ENCODE measurements around the gene TBCEL. TPM values are rescaled to one million over a fixed set of nuclear protein-coding genes. Genes with fewer than 3 reads are reported as not detected.

Gene TBCEL
- total RNA-seq, 2 donors from 2014 or later = 7.5 to 10.1 TPM

DNA sequence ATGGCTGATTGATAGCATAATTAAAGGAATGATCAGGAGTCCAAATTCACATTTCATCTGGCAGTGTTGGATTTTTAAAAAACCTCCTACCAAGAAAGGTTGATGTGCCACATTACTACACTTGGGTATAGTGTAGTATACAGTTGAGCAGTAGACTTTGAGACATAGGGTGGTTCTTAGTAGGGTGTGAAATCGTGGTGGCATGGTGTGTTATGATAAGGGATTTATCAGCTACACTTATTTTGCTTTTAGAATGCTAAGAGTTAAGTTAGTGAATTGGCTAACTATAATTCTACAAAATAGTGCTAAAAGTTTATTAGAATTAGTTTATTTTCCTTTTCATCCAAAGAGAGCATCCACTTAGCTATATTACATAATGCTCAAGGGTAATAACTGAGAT, 13.1 kb downstream of the TBCEL start:
- Histone ChIP-seq H3K4me3 (no peak overlapping the region), H3K9me3 (no peaks in the 10 kb centered on the region), H3K27ac (no peak overlapping the region), H3K9ac (ENCODE audit: low read depth in 2 of 2, low read length in 2 of 2) (no peak overlapping the region), H3K27me3 (no peaks in the 10 kb centered on the region), H3K36me3 (no peaks in the 10 kb centered on the region), H3K4me1 (no peaks in the 10 kb centered on the region)
- intact Hi-C loops (cut with DNase I) = no loop called here
- TF ChIP-seq, protein P1, sequence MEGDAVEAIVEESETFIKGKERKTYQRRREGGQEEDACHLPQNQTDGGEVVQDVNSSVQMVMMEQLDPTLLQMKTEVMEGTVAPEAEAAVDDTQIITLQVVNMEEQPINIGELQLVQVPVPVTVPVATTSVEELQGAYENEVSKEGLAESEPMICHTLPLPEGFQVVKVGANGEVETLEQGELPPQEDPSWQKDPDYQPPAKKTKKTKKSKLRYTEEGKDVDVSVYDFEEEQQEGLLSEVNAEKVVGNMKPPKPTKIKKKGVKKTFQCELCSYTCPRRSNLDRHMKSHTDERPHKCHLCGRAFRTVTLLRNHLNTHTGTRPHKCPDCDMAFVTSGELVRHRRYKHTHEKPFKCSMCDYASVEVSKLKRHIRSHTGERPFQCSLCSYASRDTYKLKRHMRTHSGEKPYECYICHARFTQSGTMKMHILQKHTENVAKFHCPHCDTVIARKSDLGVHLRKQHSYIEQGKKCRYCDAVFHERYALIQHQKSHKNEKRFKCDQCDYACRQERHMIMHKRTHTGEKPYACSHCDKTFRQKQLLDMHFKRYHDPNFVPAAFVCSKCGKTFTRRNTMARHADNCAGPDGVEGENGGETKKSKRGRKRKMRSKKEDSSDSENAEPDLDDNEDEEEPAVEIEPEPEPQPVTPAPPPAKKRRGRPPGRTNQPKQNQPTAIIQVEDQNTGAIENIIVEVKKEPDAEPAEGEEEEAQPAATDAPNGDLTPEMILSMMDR (IDR thresholded peaks at IDR 0.05) = no peak
- no peak for DNase-seq

GRCh38 chr11:121038648-121039409, 14.9 kb downstream of the TBCEL start:
- TF ChIP-seq, protein P1 (IDR thresholded peaks at IDR 0.05) = no peak
- no peak overlapping the region for H3K9ac ChIP-seq (ENCODE audit: low read depth in 2 of 2, low read length in 2 of 2)
- DNase-seq = no peak
- H3K4me3 ChIP-seq = no peak overlapping the region
- H3K4me1 ChIP-seq = no peaks in the 10 kb centered on the region
- H3K9me3 ChIP-seq = no peaks in the 10 kb centered on the region
- H3K36me3 ChIP-seq = no peaks in the 10 kb centered on the region
- intact Hi-C loops (cut with DNase I) = no loop called here
- no peaks in the 10 kb centered on the region for H3K27me3 ChIP-seq
- H3K27ac ChIP-seq = no peak overlapping the region

DNA sequence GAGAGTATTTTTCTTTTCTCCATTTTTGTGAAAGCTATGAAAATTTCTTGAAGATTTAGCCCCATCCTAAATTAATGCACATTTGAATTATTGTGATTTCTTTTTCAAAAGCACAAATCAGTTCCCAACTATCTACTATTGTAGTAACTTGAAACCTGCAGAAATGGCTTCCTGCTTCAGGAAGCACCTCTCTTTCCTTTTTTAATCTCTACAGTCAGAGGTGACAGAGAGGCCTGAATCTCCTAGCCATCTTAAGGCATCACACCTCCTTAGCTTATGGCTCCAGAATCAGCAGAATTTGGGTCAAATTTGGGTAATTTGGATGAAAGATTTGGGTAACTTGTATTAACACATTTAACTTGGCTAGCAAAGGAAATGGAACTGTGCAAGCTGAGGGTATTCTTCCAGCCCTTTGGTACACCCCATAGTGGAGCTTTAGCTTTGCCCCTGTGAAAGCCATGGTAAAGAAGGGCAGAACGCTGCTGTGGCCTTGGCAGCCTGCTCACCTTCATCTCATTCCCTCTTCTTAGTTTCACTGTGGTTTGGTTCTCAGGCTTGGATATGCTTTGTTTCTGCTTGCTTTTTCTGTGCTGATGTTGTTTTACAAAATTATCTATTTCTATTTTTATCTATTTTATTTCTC, 16.2 kb downstream of the TBCEL start:
- intact Hi-C loops (cut with DNase I) = no loop called here
- TF ChIP-seq, protein P1 (IDR thresholded peaks at IDR 0.05) = no peak
- no peak overlapping the region for H3K9ac ChIP-seq (ENCODE audit: low read depth in 2 of 2, low read length in 2 of 2)
- H3K27ac ChIP-seq = no peak overlapping the region
- H3K4me1 ChIP-seq = no peaks in the 10 kb centered on the region
- no peak overlapping the region for H3K4me3 ChIP-seq
- no peaks in the 10 kb centered on the region for H3K9me3 ChIP-seq
- DNase-seq = no peak
- H3K27me3 ChIP-seq = no peaks in the 10 kb centered on the region
- H3K36me3 ChIP-seq = no peaks in the 10 kb centered on the region

DNA sequence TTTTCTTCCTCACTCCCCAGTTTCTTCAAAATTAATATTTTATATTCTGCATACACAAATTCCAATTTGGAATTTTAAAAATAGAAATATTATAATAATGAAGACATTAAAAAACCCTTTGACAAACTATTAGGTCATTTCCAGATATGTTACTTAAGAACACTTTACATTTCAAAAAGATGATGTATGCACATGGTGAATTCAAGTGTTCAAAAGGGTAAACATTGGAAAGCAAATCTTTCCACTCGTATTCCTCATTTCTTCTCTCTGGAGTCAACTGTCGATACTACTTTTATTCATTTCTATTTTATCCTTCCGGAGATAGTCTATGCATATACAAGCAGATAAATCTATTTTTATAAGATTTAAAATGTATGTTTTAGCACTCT, 16.7 kb downstream of the TBCEL start:
- Histone ChIP-seq H3K9ac (ENCODE audit: low read depth in 2 of 2, low read length in 2 of 2) (no peak overlapping the region), H3K9me3 (no peaks in the 10 kb centered on the region), H3K27me3 (no peaks in the 10 kb centered on the region), H3K36me3 (no peaks in the 10 kb centered on the region), H3K27ac (no peak overlapping the region), H3K4me1 (no peaks in the 10 kb centered on the region), H3K4me3 (no peak overlapping the region)
- no peak for DNase-seq
- intact Hi-C loops (cut with DNase I) = no loop called here
- TF ChIP-seq, protein P1 (IDR thresholded peaks at IDR 0.05) = no peak

- intact Hi-C loops (cut with DNase I) = no loop called here
- Histone ChIP-seq H3K36me3 (no peaks in the 10 kb centered on the region), H3K9ac (ENCODE audit: low read depth in 2 of 2, low read length in 2 of 2) (no peak overlapping the region), H3K9me3 (no peaks in the 10 kb centered on the region), H3K4me3 (no peak overlapping the region), H3K27me3 (no peaks in the 10 kb centered on the region), H3K4me1 (no peaks in the 10 kb centered on the region), H3K27ac (no peak overlapping the region)
- TF ChIP-seq, protein P1 (IDR thresholded peaks at IDR 0.05) = no peak
- DNase-seq = no peak
Observed at GRCh38 chr11:121041072-121041471, 17.2 kb downstream of the TBCEL start.

All from colonic mucosa (tissue), 4 donors.